Endothelial cell of umbilical vein (primary cell): ENCODE data around the gene TTLL11. TPM values are rescaled to one million over a fixed set of nuclear protein-coding genes. Genes with fewer than 3 reads are reported as not detected.

Experiments used
- BruUV-seq: library from RNA; stranded (reverse); fragments of 400-500 nt; replicated peaks from 2 replicates; lab custom pipeline; 2021; lab: Mats Ljungman, UMichigan
- CTCF ChIA-PET: fragments of 300-600, 350-600 bp; sonication (Branson Sonifier 250); formaldehyde crosslinking; loops from one replicate; lab custom pipeline; 2021; ENCODE audit warnings: antibody characterized with exemption, inconsistent platforms; lab: Charles Lee
- POLR2A ChIA-PET: fragments of 300-600, 350-600 bp; sonication (Branson Sonifier 250); formaldehyde crosslinking; loops from one replicate; lab custom pipeline; 2021; ENCODE audit warnings: antibody characterized with exemption, inconsistent platforms; lab: Charles Lee
- DNase-seq: peaks from one replicate; pipeline ENCODE4 v3.0.0-alpha.2; 2011; ENCODE audit warnings: low read depth, low spot score
- FAIRE-seq: peaks from 2 replicates; lab custom pipeline; 2011; peaks lifted over from hg19 to GRCh38; lab: Jason Lieb, UNC
- H2AFZ ChIP-seq: 2 replicates; pipeline ENCODE4 v1.6.0; 2012; ENCODE audit warnings: low read depth, low read length, control low read depth, inconsistent platforms
- H3K27ac ChIP-seq: 2 replicates; pipeline ENCODE4 v1.5.1; 2011; ENCODE audit warnings: low read depth, mild to moderate bottlenecking, control low read depth, low read length, moderate library complexity; ENCODE audit not compliant: insufficient read depth
- H3K27me3 ChIP-seq, 2 experiments: 2 replicates each; pipeline versions ENCODE4 v1.6.0 to v1.6.1; 2011; ENCODE audit warnings: low read length in 2 of 2, mixed read lengths in 1 of 2; ENCODE audit not compliant: control insufficient read depth in 2 of 2, insufficient read depth in 2 of 2
- H3K36me3 ChIP-seq, 2 experiments: 2 replicates in 1 of 2; 3 replicates in 1 of 2; pipeline ENCODE4 v1.5.1; 2011; ENCODE audit warnings: low read length in 2 of 2, mild to moderate bottlenecking in 1 of 2, moderate library complexity in 1 of 2; ENCODE audit not compliant: control insufficient read depth in 2 of 2, insufficient read depth in 2 of 2; ENCODE audit errors: extremely low read depth in 1 of 2
- H3K4me1 ChIP-seq: 3 replicates; pipeline ENCODE4 v1.5.1; 2011; ENCODE audit warnings: mild to moderate bottlenecking, low read length; ENCODE audit not compliant: control insufficient read depth, insufficient read depth; ENCODE audit errors: extremely low read depth
- H3K4me2 ChIP-seq: 2 replicates; pipeline ENCODE4 v1.6.1; 2011; ENCODE audit warnings: low read length, control low read depth, mixed read lengths; ENCODE audit not compliant: insufficient read depth
- H3K4me3 ChIP-seq, 3 experiments: fragments of 200-600 bp in 1 of 3; sonication (generic), shearing (Covaris generic) in 1 of 3; replicated peaks in 1 of 3; 2 replicates each; pipeline ENCODE4 v1.5.1; 2011 to 2016; ENCODE audit warnings: control low read depth in 3 of 3, low read length in 3 of 3, mild to moderate bottlenecking in 2 of 3, inconsistent platforms in 1 of 3, low read depth in 1 of 3, moderate library complexity in 1 of 3; ENCODE audit not compliant: insufficient read depth in 1 of 3
- H3K79me2 ChIP-seq: 2 replicates; pipeline ENCODE4 v1.6.0; 2012; ENCODE audit warnings: low read length, inconsistent platforms; ENCODE audit not compliant: control insufficient read depth, insufficient read depth
- H3K9ac ChIP-seq: replicated peaks from 2 replicates; pipeline ENCODE3; 2011; ENCODE audit warnings: low read length, control low read depth; ENCODE audit not compliant: insufficient read depth; ENCODE audit errors: extremely low read depth
- H3K9me1 ChIP-seq: replicated peaks from 3 replicates; pipeline ENCODE4 v1.6.0; 2011; ENCODE audit warnings: mild to moderate bottlenecking, low read length; ENCODE audit not compliant: control insufficient read depth, insufficient read depth; ENCODE audit errors: extremely low read depth
- H3K9me3 ChIP-seq: replicated peaks from 2 replicates; pipeline ENCODE4 v1.5.1; 2012; ENCODE audit warnings: low read length, inconsistent platforms; ENCODE audit not compliant: control insufficient read depth, insufficient read depth
- H4K20me1 ChIP-seq: replicated peaks from 2 replicates; pipeline ENCODE3; 2011; ENCODE audit warnings: mild to moderate bottlenecking, low read length; ENCODE audit not compliant: control insufficient read depth, insufficient read depth; ENCODE audit errors: extremely low read depth
- EZH2 ChIP-seq: IDR thresholded peaks from 2 replicates; pipeline ENCODE4 v1.6.1; 2012; ENCODE audit warnings: borderline replicate concordance, low read depth, mild to moderate bottlenecking, moderate library complexity, low read length, inconsistent platforms; ENCODE audit not compliant: severe bottlenecking
- FOS ChIP-seq: IDR thresholded peaks from 2 replicates; pipeline ENCODE4 v1.6.1; 2011; ENCODE audit warnings: mild to moderate bottlenecking, low read length, moderate library complexity, borderline replicate concordance; ENCODE audit not compliant: insufficient read depth
- GATA2 ChIP-seq: IDR thresholded peaks from 2 replicates; pipeline ENCODE4 v1.7.0; 2011; ENCODE audit warnings: low read depth, mild to moderate bottlenecking, moderate library complexity, mixed read lengths, low read length; ENCODE audit not compliant: insufficient read length, insufficient read depth
- JUN ChIP-seq: IDR thresholded peaks from 2 replicates; pipeline ENCODE4 v1.6.1; 2011; ENCODE audit warnings: borderline replicate concordance, low read depth; ENCODE audit not compliant: insufficient read length, insufficient read depth
- MYC ChIP-seq: IDR thresholded peaks from one replicate; pipeline ENCODE4 v1.6.1; 2011; ENCODE audit warnings: mild to moderate bottlenecking, low read depth, low read length
- POLR2A ChIP-seq: IDR thresholded peaks from 2 replicates; pipeline ENCODE4 v1.6.1; 2012; ENCODE audit warnings: low read depth, mild to moderate bottlenecking, control low read depth, low read length
- POLR2AphosphoS5 ChIP-seq: IDR thresholded peaks from 2 replicates; pipeline ENCODE4 v1.6.1; 2012; ENCODE audit warnings: low read depth, mild to moderate bottlenecking, control low read depth, low read length, moderate library complexity; ENCODE audit not compliant: insufficient read depth
- dilution Hi-C: fragments of 300-500 bp; cut with MboI; formaldehyde crosslinking; loops from one replicate; pipeline ENCODE4 v1.15.0; 2019; ENCODE audit warnings: low sequenced_read_pairs; ENCODE audit not compliant: extremely low pct_ligation_motif_present
- intact Hi-C: fragments of 100-400 bp; cut with micrococcal nuclease; formaldehyde crosslinking; loops from one replicate; pipeline ENCODE4 v1.10.0; 2022
- polyA plus RNA-seq, 4 experiments: library from polyadenylated mRNA; depleted of rRNA in 3 of 4; stranded (reverse) in 3 of 4; unstranded in 1 of 4; fragments of >200 nt; gene quantifications; 2 replicates each; pipeline versions ENCODE4 v1.2.1 to v1.2.3, GENCODE V29; 2011 to 2012; ENCODE audit warnings: missing spikeins in 1 of 4
- total RNA-seq: library from RNA; stranded (reverse); gene quantifications from 2 replicates; pipeline ENCODE4 v1.2.3, GENCODE V29; 2021
- TF ChIP-seq, protein P1 (sequence below), 2 donors: IDR thresholded peaks; 1 replicate in 1 of 2; 2 replicates in 1 of 2; pipeline ENCODE4 v1.5.1; 2011; ENCODE audit warnings: low read length in 2 of 2, mild to moderate bottlenecking in 2 of 2, moderate library complexity in 2 of 2, control low read depth in 1 of 2, inconsistent platforms in 1 of 2, low read depth in 1 of 2; ENCODE audit not compliant: insufficient read depth in 1 of 2; ENCODE audit errors: extremely low read depth in 1 of 2
- TF ChIP-seq, protein P2 (sequence below): IDR thresholded peaks from 2 replicates; pipeline ENCODE4 v1.6.1; 2011; ENCODE audit not compliant: insufficient read depth, insufficient read length

TTLL11 gene
- total and polyA plus RNA-seq, 2 donors (not counting 3 experiments of a cell fraction or from before 2014, with no cell fraction given), result 4.9 to 5.1 TPM

DNA sequence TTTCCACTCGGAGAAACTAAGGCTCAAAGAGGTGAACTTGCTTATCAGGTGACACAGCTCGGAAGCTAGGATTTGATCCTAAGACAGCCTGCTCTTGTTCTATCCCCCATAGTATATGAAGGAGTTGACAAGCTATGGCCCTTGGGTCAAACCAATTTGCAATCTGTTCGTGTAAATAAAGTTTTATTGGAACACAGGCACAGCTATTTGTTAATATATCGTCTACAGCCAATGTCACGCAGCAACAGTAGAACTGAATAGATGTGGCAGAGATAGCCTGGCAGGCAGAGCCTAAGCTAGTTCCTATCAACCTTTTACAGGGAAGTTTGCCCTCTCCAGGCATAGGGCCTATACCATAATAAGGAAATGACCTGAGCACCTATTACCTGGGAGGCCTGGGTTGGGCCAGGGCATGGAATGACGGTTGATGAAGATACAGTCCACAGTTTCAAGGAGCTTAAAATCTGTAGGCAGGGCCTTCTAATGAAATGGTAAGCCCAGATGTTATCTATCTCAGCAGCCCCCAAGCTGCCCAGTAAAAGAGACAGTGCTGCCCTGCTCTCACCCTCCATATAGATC lies 179.0 kb downstream of the TTLL11 start:
- no peaks in the 10 kb centered on the region for H3K9me3 ChIP-seq
- FAIRE-seq (no peak), DNase-seq (no peak)
- ChIA-PET POLR2A (no interaction called here), CTCF (no interaction called here)
- peaks cover 20% of the 10 kb centered on the region for H3K4me1 ChIP-seq
- H3K79me2 ChIP-seq, result no peaks in the 10 kb centered on the region
- no TSS peak for BruUV-seq
- no peak overlapping the region for H3K9ac ChIP-seq
- H3K36me3 ChIP-seq, result no peaks in the 10 kb centered on the region
- dilution Hi-C loops, result no loop called here
- no peak for TF ChIP-seq MYC
- TF ChIP-seq, protein P1, sequence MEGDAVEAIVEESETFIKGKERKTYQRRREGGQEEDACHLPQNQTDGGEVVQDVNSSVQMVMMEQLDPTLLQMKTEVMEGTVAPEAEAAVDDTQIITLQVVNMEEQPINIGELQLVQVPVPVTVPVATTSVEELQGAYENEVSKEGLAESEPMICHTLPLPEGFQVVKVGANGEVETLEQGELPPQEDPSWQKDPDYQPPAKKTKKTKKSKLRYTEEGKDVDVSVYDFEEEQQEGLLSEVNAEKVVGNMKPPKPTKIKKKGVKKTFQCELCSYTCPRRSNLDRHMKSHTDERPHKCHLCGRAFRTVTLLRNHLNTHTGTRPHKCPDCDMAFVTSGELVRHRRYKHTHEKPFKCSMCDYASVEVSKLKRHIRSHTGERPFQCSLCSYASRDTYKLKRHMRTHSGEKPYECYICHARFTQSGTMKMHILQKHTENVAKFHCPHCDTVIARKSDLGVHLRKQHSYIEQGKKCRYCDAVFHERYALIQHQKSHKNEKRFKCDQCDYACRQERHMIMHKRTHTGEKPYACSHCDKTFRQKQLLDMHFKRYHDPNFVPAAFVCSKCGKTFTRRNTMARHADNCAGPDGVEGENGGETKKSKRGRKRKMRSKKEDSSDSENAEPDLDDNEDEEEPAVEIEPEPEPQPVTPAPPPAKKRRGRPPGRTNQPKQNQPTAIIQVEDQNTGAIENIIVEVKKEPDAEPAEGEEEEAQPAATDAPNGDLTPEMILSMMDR (IDR thresholded peaks at IDR 0.05; ENCODE audit: extremely low read depth in 1 of 2, insufficient read depth in 1 of 2, low read depth in 1 of 2, low read length in 2 of 2), result no peak
- TF ChIP-seq GATA2, result no peak
- TF ChIP-seq, protein P2, sequence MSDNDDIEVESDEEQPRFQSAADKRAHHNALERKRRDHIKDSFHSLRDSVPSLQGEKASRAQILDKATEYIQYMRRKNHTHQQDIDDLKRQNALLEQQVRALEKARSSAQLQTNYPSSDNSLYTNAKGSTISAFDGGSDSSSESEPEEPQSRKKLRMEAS, result no peak
- TF ChIP-seq POLR2AphosphoS5, result no peak
- TF ChIP-seq JUN, result no peak
- TF ChIP-seq POLR2A, result no peak
- no peak for TF ChIP-seq FOS
- no peak for TF ChIP-seq EZH2
- H3K4me2 ChIP-seq, result no peak overlapping the region
- no peaks in the 10 kb centered on the region for H3K9me1 ChIP-seq
- no peaks in the 10 kb centered on the region for H3K27me3 ChIP-seq
- H4K20me1 ChIP-seq, result no peaks in the 10 kb centered on the region
- H3K27ac ChIP-seq, result no peak overlapping the region
- H3K4me3 ChIP-seq, result no peak overlapping the region
- no peak overlapping the region for H2AFZ ChIP-seq
- intact Hi-C loops, result no loop called here
